ENCODE measurements around the gene NLK.
"Not testable (repeated sequence)": the region's sequence is repeated elsewhere in the genome, so short reads cannot be mapped to it uniquely, and the experiment has no call there.

NLK gene

DNA sequence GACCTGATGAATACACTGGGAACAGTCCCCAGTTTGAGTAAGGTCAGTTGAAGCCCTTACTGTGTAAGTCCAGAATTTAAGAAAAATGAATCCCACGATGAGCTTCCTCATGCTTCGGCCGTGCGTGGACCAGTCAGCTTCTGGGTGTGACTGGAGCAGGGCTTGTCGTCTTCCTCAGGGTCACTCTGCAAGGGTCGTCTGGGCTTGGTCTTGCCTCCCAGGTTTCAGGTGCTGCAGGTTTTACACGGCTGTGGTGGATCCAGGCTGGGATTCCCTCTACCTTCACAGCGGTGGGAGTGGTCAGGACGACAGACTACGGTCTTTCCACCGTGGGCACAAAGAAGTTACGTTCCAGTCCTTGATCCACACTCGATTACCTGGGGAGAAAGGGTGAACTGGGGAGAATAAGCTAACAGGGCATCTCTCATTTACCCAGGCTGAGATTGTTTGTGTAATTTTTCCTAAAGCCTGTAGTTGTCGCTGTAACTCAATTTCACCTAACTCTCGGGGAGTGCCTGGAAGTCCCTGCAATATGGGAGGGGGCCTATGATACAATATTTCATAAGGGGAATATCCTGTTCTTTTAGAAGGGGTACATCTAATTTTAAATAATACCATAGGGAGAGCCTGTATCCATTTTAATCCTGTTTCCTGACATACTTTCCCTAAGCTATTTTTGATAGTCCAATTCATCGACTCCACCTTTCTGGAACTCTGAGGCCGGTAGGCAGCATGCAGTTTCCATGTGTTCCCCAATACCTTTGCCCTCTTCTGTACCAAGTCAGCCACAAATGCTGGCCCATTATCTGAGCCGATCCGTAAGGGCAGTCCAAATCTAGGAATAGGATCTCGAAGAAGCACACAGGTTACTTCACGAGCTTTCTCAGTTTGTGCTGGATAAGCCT is 190.7 kb downstream of the NLK start:
- DNase-seq (ENCODE audit: low read depth in 2 of 2): not testable (repeated sequence)

DNA sequence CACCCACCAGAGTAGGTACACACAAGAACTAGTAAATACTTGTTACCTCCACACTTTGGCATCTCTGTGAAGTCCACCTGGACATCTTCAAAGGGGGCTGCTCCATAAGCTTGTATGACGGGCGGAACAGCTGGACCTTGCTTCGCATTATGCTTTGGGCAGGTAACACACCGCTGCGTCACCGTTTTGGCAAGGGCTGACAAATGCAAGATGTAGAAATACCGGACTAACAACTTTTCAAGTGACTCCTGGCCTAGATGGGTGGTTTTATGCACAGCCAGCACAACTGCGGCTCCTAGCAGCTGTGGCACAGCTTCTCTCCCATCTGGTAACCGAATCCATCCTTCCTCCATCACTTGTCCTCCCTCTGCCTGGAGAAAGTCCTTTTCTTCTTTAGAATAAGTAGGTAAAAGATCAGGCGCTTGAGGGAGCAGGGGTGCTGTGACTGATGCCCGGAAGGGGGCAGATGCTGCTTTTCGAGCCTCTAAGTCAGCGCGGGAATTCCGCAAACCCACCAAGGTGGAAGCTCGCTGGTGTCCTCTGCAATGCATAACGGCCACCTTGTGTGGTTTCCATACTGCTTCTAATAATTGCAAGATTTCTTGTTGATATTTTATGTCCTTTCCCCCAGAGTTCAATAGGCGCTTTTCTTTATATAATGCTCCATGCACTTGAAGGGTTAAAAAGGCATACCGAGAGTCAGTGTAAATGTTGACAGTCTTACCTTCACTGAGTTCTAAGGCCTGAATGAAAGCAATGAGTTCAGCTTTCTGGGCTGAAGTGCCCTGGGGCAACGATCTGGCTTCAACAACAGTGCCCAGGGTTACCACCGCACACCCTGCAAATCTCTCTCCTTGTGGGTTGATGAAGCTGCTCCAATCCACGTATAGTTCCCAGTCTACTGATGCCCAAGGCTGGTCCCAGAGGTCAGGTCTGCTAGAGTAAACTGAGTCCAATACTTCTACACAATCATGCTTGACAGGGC is 191.7 kb downstream of the NLK start:
- DNase-seq (ENCODE audit: low read depth in 2 of 2): not testable (repeated sequence)

DNA sequence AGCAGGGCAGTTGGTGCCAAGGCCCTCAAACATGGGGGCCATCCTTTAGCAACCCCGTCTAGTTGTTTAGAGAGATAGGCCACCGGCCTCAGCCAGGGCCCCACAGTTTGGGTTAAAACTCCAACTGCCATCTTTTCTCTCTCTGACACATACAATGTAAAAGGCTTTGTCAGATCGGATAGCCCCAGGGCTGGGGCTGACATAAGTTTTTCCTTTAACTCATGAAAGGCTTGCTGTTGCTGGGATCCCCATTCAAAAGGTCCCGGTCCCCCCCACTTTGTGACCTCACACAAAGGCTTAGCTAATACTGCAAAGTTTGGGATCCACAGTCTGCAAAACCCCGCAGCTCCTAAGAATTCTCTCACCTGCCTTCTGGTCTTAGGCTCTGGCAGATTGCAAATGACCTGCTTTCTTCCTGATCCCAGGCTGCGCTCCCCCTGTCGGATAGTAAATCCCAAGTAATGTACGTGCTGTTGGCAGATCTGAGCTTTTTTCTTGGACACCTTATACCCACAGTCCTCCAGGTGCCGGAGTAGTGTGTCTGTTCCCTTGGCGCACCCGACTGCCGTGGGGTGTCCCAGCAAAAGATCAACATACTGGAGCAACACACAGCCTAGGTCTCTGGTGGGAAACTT is 192.7 kb downstream of the NLK start:
- not testable (repeated sequence) for DNase-seq (ENCODE audit: low read depth in 2 of 2)

DNA sequence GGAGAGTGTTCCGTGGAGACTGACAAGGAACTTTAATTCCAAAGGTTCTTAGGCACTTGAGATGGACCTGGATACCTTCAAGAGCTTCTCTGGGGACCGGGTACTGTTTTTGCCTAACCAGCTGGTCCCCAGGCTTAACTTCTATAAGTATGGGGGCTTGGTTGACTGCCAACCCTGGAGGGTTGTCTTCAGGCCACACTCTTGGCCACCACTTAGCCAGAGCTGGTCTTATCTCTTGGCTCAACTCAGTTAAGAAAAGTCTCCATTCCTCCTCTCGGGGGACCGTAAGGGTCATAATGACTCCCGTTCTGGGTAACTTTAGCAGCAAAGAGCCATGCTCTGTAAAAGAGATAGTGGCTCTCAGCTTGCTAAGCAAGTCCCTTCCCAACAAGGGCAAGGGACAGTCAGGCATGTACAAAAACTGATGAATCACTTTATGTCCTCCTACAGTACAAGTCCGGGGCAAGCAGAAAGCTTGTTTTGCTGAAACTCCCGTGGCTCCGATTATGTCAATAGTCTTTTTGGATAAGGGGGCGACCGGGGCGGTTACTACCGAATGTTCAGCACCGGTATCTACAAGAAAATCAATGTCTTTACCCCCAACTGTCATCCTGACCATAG is 193.7 kb downstream of the NLK start:
- not testable (repeated sequence) for DNase-seq (ENCODE audit: low read depth in 2 of 2)

DNA sequence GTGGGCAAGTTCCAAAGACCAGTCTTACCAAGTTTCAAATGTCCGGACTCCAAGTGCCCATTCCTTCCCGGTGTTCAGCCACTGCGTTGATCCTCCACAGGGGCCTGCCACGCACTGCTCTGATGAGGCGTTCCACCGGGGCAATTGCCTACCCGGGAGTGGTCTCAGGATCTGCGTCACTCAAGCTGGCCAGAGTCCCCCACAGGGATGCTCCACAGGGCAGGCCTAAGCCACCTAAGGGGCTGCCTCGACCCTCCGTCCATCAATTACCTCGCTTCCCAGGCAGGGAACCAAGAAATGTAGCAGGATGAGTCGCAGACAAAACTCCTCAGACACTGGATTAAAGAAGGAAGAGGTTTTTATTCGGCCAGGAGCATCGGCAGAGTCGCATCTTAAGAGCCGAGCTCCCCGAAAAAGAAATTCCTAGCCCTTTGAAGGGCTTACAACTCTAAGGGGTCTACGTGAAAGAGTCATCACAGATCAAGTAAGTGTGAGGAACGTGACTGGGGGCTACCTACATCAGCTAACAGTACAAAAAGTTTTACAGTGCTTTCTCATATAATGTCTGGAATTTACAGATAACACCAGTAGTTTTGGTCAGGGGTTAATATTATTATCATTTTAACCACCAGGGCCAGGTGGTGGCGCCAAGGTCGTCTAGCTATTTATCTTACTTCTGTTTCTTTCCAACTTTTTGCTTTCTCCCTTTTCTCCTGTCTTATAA is 196.2 kb downstream of the NLK start:
- not testable (repeated sequence) for DNase-seq (ENCODE audit: low read depth in 2 of 2)

DNA sequence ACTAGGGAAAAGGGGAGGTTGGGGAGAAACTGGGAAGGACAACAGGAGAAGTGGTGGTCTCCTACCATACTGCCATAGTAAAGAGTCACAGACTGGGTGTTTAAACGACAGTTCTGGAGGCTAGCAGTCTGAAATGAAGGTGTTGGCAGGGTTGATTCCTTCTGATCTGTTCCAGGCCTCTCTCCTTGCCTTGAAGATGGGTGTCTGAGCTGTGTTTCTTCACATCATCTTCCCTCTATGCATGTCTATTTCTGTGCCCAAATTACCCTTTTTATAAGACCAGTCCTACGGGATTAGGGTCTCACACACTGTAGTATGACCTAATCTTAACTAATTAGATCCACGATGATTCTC is 196.8 kb downstream of the NLK start:
- no peak for DNase-seq (ENCODE audit: low read depth in 2 of 2)

DNA sequence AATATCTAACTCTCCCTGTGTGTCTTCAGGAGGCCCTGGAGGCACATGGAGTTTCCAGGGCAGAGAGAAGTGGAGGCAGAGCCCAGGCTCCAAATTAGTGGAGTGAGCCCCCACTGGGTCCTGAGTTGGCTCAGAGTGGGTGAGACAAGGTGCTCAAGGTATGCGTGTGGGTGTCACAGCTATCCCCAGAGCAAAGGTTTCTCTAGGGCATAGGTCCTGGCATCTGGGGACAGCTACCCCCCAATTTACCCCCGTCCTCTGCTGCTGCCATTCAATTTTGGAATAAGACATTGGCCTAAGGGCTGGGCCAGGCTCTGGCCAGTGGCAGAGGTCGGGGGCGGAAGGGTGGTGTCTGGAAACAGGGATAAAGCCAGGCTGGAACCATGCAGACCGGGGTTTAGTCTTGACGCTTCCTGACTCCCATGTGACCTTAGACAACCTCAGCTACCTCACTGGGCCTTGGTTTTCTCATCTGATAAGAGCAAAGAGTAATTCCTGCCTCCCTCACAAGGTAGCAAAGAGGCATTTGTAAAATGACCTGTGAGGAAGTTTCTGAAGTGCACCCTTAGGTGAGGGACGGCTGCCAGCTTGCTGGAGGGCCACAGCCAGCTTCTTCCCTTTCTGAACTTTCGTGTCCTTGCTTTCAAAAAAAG is 198.3 kb downstream of the NLK start:
- no peak for DNase-seq (ENCODE audit: low read depth in 2 of 2)

DNA sequence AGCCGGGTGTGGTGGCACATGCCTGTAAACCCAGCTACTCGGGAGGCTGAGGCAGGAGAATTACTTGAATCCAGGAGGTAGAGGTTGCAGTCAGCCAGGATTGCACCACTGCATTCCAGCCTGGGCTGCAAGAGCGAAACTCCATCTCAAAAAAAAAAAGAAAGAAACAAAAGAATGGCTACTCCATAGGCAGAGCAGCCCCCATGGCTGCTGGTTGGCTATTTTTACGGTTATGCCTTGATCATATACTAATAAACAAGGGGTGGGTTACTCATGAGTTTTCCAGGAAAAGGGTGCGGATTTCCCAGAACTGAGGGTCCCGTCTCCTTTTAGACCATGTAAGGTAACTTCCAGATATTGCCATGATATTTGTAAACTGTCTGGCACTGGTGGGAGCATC is 200.3 kb downstream of the NLK start:
- no peak for DNase-seq (ENCODE audit: low read depth in 2 of 2)

DNA sequence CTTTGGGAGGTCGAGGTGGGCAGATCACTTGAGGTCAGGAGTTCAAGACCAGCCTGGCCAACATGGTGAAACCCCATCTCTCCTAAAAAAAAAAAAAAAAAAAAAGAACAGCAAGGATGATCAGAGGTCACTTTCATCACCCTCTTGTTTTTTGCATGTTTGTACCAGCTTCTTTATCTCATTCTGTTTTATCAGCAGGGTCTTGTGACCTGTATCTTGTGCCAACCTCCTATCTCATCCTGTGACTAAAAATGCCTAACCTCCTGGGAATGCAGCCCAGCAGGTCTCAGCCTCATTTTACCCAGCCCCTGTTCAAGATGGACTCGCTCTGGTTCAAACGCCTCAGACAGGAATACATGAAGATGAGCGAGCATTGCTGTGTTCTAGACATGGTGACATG is 200.8 kb downstream of the NLK start:
- not testable (repeated sequence) for DNase-seq (ENCODE audit: low read depth in 2 of 2)

DNA sequence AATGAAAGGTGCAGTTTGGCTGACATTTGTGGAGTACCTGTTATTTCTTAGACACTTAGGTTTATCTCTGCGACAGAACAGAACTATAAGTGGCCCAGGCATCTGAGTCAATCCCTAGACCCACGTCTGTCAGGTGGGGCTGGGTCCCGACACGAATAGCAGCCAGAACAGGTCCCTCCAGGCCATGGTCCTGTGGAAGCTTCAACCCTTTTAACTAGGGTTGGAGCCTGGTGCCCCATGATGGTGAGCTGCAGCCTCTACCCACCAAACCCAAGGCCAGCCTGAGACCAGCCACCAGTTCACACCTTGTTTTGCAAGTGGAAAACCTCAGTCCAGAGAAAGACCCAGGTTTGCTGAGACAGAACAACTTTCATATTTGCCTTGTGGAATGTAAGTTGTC is 202.0 kb downstream of the NLK start:
- no peak for DNase-seq (ENCODE audit: low read depth in 2 of 2)

All from fibroblast of skin of left quadriceps (primary cell).